OCI-LY7 (cell line): Measurements from ENCODE around the gene ADGRD1. TPM values are rescaled to one million over a fixed set of nuclear protein-coding genes. Genes with fewer than 3 reads are reported as not detected.

ENCODE experiments used
- BruUV-seq: library from RNA; stranded (reverse); fragments of 400-500 nt; replicated peaks from 2 replicates; lab custom pipeline; 2021; lab: Mats Ljungman, UMichigan
- CTCF ChIA-PET: fragments of 300-600 bp; sonication (Branson Sonifier 250); formaldehyde crosslinking; loops from one replicate; lab custom pipeline; 2022; ENCODE audit warnings: antibody characterized with exemption; ENCODE audit not compliant: unreplicated experiment; lab: Charles Lee
- POLR2A ChIA-PET: fragments of 300-600 bp; sonication (Branson Sonifier 250); formaldehyde crosslinking; loops from one replicate; lab custom pipeline; 2022; ENCODE audit warnings: antibody characterized with exemption; lab: Charles Lee
- DNase-seq: peaks from one replicate; pipeline ENCODE4 v3.0.0-alpha.2; 2015; ENCODE audit warnings: low spot score
- H2AFZ ChIP-seq: fragments of 200-600 bp; sonication (generic), shearing (Covaris generic); 2 replicates; pipeline ENCODE4 v1.6.1; 2014; ENCODE audit warnings: mild to moderate bottlenecking, antibody characterized with exemption, low read length, moderate library complexity
- H3K27ac ChIP-seq: fragments of 200-600 bp; sonication (generic); 2 replicates; pipeline ENCODE4 v1.5.1; 2014; ENCODE audit warnings: mixed run types, low read depth, mild to moderate bottlenecking, moderate library complexity, low read length, inconsistent platforms; ENCODE audit not compliant: poor library complexity, severe bottlenecking
- H3K36me3 ChIP-seq: fragments of 200-600 bp; sonication (generic); 2 replicates; pipeline ENCODE4 v1.6.1; 2014; ENCODE audit warnings: mild to moderate bottlenecking, antibody characterized with exemption, low read length, moderate library complexity, mixed read lengths; ENCODE audit not compliant: insufficient read depth
- H3K4me1 ChIP-seq: fragments of 200-600 bp; sonication (generic); 2 replicates; pipeline ENCODE4 v1.5.1; 2014; ENCODE audit warnings: mild to moderate bottlenecking, low read length; ENCODE audit not compliant: insufficient read depth, poor library complexity, severe bottlenecking
- H3K4me2 ChIP-seq: fragments of 200-600 bp; sonication (generic); 2 replicates; pipeline ENCODE4 v1.6.1; 2014; ENCODE audit warnings: mild to moderate bottlenecking, low read length
- H3K4me3 ChIP-seq: fragments of 200-600 bp; sonication (generic); 2 replicates; pipeline ENCODE4 v1.5.1; 2014; ENCODE audit warnings: mild to moderate bottlenecking, low read depth, low read length; ENCODE audit not compliant: poor library complexity, severe bottlenecking
- H3K79me2 ChIP-seq: fragments of 200-600 bp; sonication (generic); 2 replicates; pipeline ENCODE4 v1.6.1; 2016; ENCODE audit warnings: low read depth, mild to moderate bottlenecking, low read length, moderate library complexity, mixed read lengths; ENCODE audit not compliant: insufficient read depth
- H3K9me2 ChIP-seq: fragments of 200-600 bp; sonication (generic); 2 replicates; pipeline ENCODE4 v1.6.1; 2016; ENCODE audit warnings: mild to moderate bottlenecking, low read length, mixed read lengths; ENCODE audit not compliant: insufficient read depth
- H3K9me3 ChIP-seq: fragments of 200-600 bp; sonication (generic); 2 replicates; pipeline ENCODE4 v1.6.1; 2014; ENCODE audit warnings: mild to moderate bottlenecking, mixed run types, low read length, mixed read lengths
- H4K20me1 ChIP-seq: fragments of 200-600 bp; sonication (generic); 2 replicates; pipeline ENCODE4 v1.6.1; 2014; ENCODE audit warnings: mild to moderate bottlenecking, antibody characterized with exemption, low read length, moderate library complexity, mixed read lengths; ENCODE audit not compliant: insufficient read depth
- EZH2phosphoT487 ChIP-seq: fragments of 200-600 bp; sonication (generic); IDR thresholded peaks from 2 replicates; pipeline ENCODE4 v1.6.1; 2018; ENCODE audit warnings: low read depth, borderline replicate concordance, mild to moderate bottlenecking, mixed run types, antibody characterized with exemption, low read length, moderate library complexity, mixed read lengths
- intact Hi-C: fragments of 100-400 bp; cut with micrococcal nuclease; formaldehyde crosslinking; loops from one replicate; pipeline ENCODE4 v1.10.0; 2022; ENCODE audit not compliant: unreplicated experiment
- total RNA-seq, 2 experiments: library from RNA; depleted of rRNA in 1 of 2; stranded (reverse); fragments of >200 nt in 1 of 2; shearing (Covaris generic) in 1 of 2; gene quantifications; 2 replicates each; pipeline ENCODE4 v1.2.3, GENCODE V29; 2014 to 2022
- TF ChIP-seq, protein P1 (sequence below): fragments of 200-600 bp; sonication (generic); conservative IDR thresholded peaks from 2 replicates; pipeline ENCODE4 v1.5.1; 2014; ENCODE audit warnings: mild to moderate bottlenecking, antibody characterized with exemption, low read length, moderate library complexity, mixed read lengths

Gene ADGRD1
- total RNA-seq, 2 experiments from 2014 or later: 1.0 to 1.7 TPM

DNA sequence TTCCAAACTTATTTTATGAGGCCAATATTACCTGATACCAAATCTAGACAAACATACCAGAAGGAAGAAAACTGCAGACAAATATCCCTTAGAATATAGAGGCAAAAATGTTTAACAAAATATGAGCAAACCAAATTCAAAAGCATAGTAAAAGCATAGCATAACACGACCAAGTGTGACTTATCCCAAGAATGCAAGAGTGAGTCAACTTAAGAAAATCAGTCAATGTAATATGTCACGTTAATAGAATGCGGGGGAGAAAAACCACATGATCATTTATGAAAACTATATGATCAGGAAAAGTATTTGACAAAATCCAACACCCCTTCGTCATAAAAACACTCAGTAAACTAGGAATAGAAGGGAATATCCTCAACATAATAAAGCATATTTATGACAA, 217.3 kb downstream of the ADGRD1 start:
- BruUV-seq: no TSS peak

DNA sequence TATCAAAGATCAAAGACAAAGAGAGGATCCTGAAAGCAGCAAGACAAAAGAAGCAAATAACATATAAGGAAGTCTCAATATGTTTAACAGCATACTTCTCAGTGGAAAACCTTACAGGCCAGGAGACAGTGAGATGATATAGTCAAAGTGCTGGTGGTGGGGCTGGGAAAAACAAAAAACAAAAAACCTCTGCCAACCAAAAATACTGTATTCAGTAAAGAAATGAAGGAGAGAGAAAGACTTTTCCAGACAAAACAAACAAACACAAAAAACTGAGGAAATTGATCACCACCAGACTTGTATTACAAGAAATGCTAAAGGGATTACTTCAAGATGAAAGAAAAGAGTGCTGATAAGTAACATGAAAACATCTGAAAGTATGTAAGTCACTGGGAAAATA, 221.2 kb downstream of the ADGRD1 start:
- intact Hi-C loops: no loop called here
- H3K9me3 ChIP-seq: peaks cover 8% of the 10 kb centered on the region; the same call in 1 of the 2 replicates

More for the DNA sequence above, 217.3 kb downstream of the ADGRD1 start:
- H3K36me3 ChIP-seq: no peaks in the 10 kb centered on the region
- H3K79me2 ChIP-seq: no peaks in the 10 kb centered on the region
- H3K9me2 ChIP-seq: no peaks in the 10 kb centered on the region
- H3K27ac ChIP-seq: no peak overlapping the region
- no peak overlapping the region for H2AFZ ChIP-seq
- ChIA-PET POLR2A (no interaction called here), CTCF (no interaction called here)
- no peak for TF ChIP-seq EZH2phosphoT487
- TF ChIP-seq, protein P1, sequence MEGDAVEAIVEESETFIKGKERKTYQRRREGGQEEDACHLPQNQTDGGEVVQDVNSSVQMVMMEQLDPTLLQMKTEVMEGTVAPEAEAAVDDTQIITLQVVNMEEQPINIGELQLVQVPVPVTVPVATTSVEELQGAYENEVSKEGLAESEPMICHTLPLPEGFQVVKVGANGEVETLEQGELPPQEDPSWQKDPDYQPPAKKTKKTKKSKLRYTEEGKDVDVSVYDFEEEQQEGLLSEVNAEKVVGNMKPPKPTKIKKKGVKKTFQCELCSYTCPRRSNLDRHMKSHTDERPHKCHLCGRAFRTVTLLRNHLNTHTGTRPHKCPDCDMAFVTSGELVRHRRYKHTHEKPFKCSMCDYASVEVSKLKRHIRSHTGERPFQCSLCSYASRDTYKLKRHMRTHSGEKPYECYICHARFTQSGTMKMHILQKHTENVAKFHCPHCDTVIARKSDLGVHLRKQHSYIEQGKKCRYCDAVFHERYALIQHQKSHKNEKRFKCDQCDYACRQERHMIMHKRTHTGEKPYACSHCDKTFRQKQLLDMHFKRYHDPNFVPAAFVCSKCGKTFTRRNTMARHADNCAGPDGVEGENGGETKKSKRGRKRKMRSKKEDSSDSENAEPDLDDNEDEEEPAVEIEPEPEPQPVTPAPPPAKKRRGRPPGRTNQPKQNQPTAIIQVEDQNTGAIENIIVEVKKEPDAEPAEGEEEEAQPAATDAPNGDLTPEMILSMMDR: no peak
- DNase-seq: no peak
- H3K4me1 ChIP-seq: no peaks in the 10 kb centered on the region
- no peaks in the 10 kb centered on the region for H4K20me1 ChIP-seq
- H3K9me3 ChIP-seq: peaks cover 8% of the 10 kb centered on the region; the same call in 1 of the 2 replicates
- intact Hi-C loops: no loop called here
- no peak overlapping the region for H3K4me3 ChIP-seq
- no peak overlapping the region for H3K4me2 ChIP-seq

DNA sequence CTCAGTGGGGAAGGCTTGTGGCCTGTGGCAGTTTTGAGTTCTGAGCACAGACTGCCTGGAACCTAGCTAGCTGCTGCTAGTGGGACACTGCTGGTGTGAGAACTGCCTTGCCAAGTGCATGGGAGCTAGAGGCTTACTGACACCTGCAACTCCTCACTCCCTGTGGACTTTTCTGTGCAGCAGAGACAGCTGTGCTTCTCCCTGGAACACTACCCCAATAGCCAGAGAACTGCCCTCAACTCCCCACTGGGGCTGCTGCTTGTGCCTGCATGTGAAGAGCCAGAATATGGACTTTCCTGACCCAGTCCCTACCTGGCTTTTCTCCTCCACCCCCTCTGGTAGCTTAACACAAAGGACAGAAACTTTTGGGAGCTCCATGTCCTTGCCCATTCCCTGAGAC, 222.6 kb downstream of the ADGRD1 start:
- Histone ChIP-seq H3K9me2 (no peaks in the 10 kb centered on the region), H3K9me3 (peaks cover 8% of the 10 kb centered on the region; the same call in 1 of the 2 replicates), H3K79me2 (no peaks in the 10 kb centered on the region), H4K20me1 (no peaks in the 10 kb centered on the region), H2AFZ (no peak overlapping the region), H3K4me3 (no peak overlapping the region), H3K27ac (no peak overlapping the region), H3K4me1 (no peaks in the 10 kb centered on the region), H3K4me2 (no peak overlapping the region), H3K36me3 (no peaks in the 10 kb centered on the region)
- intact Hi-C loops: no loop called here
- BruUV-seq: no TSS peak
- ChIA-PET POLR2A (no interaction called here), CTCF (no interaction called here)
- TF ChIP-seq, protein P1: no peak
- no peak for TF ChIP-seq EZH2phosphoT487
- DNase-seq: no peak

More for the DNA sequence above, 221.2 kb downstream of the ADGRD1 start:
- TF ChIP-seq, protein P1: no peak
- TF ChIP-seq EZH2phosphoT487: no peak
- Histone ChIP-seq H3K79me2 (no peaks in the 10 kb centered on the region), H3K4me3 (no peak overlapping the region), H4K20me1 (no peaks in the 10 kb centered on the region), H3K27ac (no peak overlapping the region), H3K4me2 (no peak overlapping the region), H3K36me3 (no peaks in the 10 kb centered on the region), H3K4me1 (no peaks in the 10 kb centered on the region), H2AFZ (no peak overlapping the region), H3K9me2 (no peaks in the 10 kb centered on the region)
- DNase-seq: no peak
- CTCF ChIA-PET: no interaction called here
- BruUV-seq: no TSS peak
- POLR2A ChIA-PET: no interaction called here
